ENCODE data around the gene OGFR. TPM values are rescaled to one million over a fixed set of nuclear protein-coding genes. Genes with fewer than 3 reads are reported as not detected.

The OGFR gene
- total and polyA plus RNA-seq, 8 donors: 23.2 to 58.3 (median 31.6) TPM

GRCh38 chr20:62762376-62762775 lies 42.3 kb upstream of the OGFR start:
- no peak for TF ChIP-seq CTCF (IDR thresholded peaks at IDR 0.05)
- Histone ChIP-seq H3K4me3 (no peak overlapping the region), H3K4me1 (peaks cover 0 to 4% of the 10 kb centered on the region in 2 donors), H3K27ac (no peak overlapping the region), H3K36me3 (no peaks in the 10 kb centered on the region), H3K27me3 (peaks cover 0 to 84% of the 10 kb centered on the region in 2 donors), H3K9me3 (no peaks in the 10 kb centered on the region)
- intact Hi-C loops (cut with DNase I): no loop called here
- ATAC-seq (no peak), DNase-seq (peak in 1 of 4 donors; percentile 39)

GRCh38 chr20:62762801-62763368 lies 41.8 kb upstream of the OGFR start:
- TF ChIP-seq CTCF (IDR thresholded peaks at IDR 0.05): no peak
- intact Hi-C loops (cut with DNase I): no loop called here
- peaks cover 0 to 4% of the 10 kb centered on the region in 2 donors for H3K4me1 ChIP-seq
- H3K4me3 ChIP-seq: no peak overlapping the region
- DNase-seq (peak in 1 of 4 donors; percentile 69), ATAC-seq (no peak)
- no peak overlapping the region for H3K27ac ChIP-seq
- H3K9me3 ChIP-seq: no peaks in the 10 kb centered on the region
- peaks cover 0 to 81% of the 10 kb centered on the region in 2 donors for H3K27me3 ChIP-seq
- H3K36me3 ChIP-seq: no peaks in the 10 kb centered on the region

- no peaks in the 10 kb centered on the region for H3K36me3 ChIP-seq
- H3K4me1 ChIP-seq: peaks cover 0 to 4% of the 10 kb centered on the region in 2 donors
- TF ChIP-seq CTCF (IDR thresholded peaks at IDR 0.05): no peak
- H3K27me3 ChIP-seq: peaks cover 0 to 81% of the 10 kb centered on the region in 2 donors
- DNase-seq (no peak), ATAC-seq (no peak)
- intact Hi-C loops (cut with DNase I): no loop called here
- H3K27ac ChIP-seq: no peak overlapping the region
- H3K4me3 ChIP-seq: no peak overlapping the region
- no peaks in the 10 kb centered on the region for H3K9me3 ChIP-seq
These were observed 41.2 kb upstream of the OGFR start for GRCh38 chr20:62763404-62763803.

- peaks cover 0 to 76% of the 10 kb centered on the region in 2 donors for H3K27me3 ChIP-seq
- intact Hi-C loops (cut with DNase I): no loop called here
These were observed 40.3 kb upstream of the OGFR start for GRCh38 chr20:62764156-62764935.

More at GRCh38 chr20:62764156-62764935, 40.3 kb upstream of the OGFR start:
- DNase-seq (peak in 1 of 4 donors; percentile 76), ATAC-seq (no peak)
- no peak for TF ChIP-seq CTCF (IDR thresholded peaks at IDR 0.05)
- Histone ChIP-seq H3K36me3 (no peaks in the 10 kb centered on the region), H3K9me3 (no peaks in the 10 kb centered on the region), H3K4me1 (peaks cover 0 to 4% of the 10 kb centered on the region in 2 donors), H3K27ac (no peak overlapping the region), H3K4me3 (no peak overlapping the region)

Data from left lung (tissue), 10 donors.